HG03460 (cell line): ENCODE results near the gene SYT13.

Source experiments
- ATAC-seq: cut with Tn5 transposase; IDR thresholded peaks from one replicate; pipeline ENCODE4 v1.9.1; 2021; ENCODE audit not compliant: unreplicated experiment

Gene SYT13

GRCh38 chr11:45285930-45286632 lies at the start of gene SYT13:
Gene SYT13 (minus strand): TSS chr11:45286341. CDS start chr11:45286207, 134 bp downstream.
- no peak for ATAC-seq

- ATAC-seq: no peak
These were observed 49.3 kb upstream of the SYT13 start for GRCh38 chr11:45335434-45335833.

GRCh38 chr11:45334836-45335235 lies 48.7 kb upstream of the SYT13 start:
- ATAC-seq: no peak

- no peak for ATAC-seq
These were observed 48.3 kb upstream of the SYT13 start for GRCh38 chr11:45334410-45334809.

GRCh38 chr11:45333001-45333971 lies 47.1 kb upstream of the SYT13 start:
- no peak for ATAC-seq

DNA sequence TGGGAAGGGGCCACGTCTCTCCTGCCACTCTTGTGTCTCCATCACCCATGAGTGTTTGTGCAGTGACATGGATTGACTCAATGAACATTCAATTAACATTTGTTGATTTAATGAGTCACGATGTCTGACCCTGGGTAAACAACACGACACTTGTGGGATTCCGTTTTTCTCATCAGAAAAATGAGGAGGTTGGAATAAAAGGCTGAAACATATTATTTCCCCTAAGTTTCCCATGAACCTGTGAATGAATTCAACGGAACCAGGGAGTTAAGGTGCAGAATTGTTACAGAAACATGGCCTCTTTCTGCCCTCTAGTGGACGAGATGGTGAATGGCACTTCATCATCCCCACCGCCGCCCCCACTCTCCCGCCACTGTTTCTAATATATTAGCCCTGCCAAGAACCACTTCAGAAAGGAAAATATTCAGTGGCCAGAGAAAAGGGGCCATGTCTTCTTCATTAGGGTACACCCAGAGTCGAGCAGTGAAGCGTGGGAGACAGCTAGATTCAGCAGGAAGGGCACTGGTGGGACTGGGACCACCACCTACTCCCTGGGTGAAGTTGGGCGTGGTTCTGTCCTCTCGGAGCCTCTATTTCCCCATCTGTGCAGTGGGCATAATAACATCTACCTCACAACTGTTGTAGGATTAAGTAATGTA lies 46.3 kb upstream of the SYT13 start:
- ATAC-seq: no peak

- no peak for ATAC-seq
These were observed 45.7 kb upstream of the SYT13 start for GRCh38 chr11:45331839-45332238.

- no peak for ATAC-seq
These were observed 42.6 kb upstream of the SYT13 start for GRCh38 chr11:45328726-45329125.

- no peak for ATAC-seq
These were observed 38.3 kb upstream of the SYT13 start for GRCh38 chr11:45324459-45324858.

- ATAC-seq: no peak
These were observed 37.6 kb upstream of the SYT13 start for GRCh38 chr11:45323601-45324249.

GRCh38 chr11:45322891-45323600 lies 36.9 kb upstream of the SYT13 start:
- ATAC-seq: no peak

GRCh38 chr11:45322111-45322705 lies 36.1 kb upstream of the SYT13 start:
- no peak for ATAC-seq

- ATAC-seq: no peak
These were observed 35.5 kb upstream of the SYT13 start for GRCh38 chr11:45321669-45322068.

DNA sequence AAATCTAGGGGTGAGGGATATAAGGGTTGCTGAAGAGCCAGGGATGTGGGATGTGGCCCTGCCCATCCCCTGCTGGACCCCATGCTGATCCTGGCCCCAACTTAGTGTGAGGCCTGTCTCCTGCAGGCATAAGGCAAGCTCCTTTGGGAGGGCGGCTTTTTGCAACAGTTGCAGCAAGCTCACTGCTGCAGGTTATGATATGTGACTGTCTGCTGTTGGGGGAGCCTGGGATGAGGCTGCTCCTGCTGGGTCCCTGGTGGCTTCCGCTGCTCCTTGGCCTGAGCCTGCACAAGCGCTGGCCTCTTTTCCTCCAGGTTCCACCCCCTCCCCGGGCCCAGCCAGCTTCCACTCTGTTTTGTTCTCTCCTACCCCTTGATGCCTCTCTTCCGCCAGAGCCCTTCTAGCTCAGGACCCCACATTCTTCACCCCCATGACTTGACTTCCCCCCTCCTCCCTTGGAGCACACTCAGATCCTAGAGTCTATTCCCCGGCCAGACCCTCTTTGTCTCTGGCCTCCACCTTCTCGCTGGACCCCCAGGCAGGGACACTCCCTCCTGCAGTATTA lies 35.0 kb upstream of the SYT13 start:
- no peak for ATAC-seq

DNA sequence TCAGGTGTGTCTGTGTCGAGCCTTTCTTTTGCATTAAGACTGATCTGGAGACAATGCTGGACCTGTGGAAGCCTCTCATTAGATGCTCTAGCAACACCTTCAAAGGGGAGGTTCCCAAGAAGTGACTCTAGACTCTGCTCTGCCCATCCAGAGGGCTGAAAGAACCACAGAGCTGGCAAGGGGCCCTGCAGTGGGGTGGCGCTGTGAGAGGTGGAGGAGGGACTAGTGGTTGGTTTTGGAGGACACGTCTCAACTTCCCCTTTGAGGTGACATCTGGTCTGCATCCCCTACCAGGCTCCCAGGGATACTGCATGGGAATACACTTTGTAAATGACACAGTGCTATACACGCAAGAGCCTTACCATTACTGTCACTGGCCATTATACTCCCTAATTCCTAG lies 34.2 kb upstream of the SYT13 start:
- ATAC-seq: no peak

- ATAC-seq: no peak
These were observed 32.9 kb upstream of the SYT13 start for GRCh38 chr11:45319077-45319476.

GRCh38 chr11:45318516-45318915 lies 32.4 kb upstream of the SYT13 start:
- ATAC-seq: no peak

- ATAC-seq: no peak
These were observed 30.1 kb upstream of the SYT13 start for GRCh38 chr11:45316258-45316657.

DNA sequence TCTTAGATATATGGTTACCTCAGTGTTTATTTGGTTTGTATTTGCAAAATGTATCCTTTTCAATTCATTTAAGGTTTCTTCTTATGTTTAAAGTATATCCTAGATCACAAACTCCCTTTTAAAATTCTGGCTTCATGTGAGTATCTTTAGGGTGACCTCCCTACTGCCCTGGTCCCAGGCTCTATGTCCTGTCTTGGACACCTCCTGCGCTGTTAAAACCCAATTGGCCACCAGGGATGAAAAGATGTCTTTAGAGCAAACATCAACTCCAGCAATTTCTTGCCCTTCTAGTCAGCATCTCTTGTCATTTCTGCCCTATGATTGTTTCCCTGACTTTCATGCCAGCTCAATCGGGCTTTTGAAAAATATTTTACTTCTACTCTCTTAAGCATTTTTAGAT lies 28.8 kb upstream of the SYT13 start:
- no peak for ATAC-seq
